Measurements from ENCODE around the gene RAB10.

The RAB10 gene

GRCh38 chr2:26043862-26044696 lies 10.2 kb downstream of the RAB10 start:
- no peak overlapping the region for H3K27ac ChIP-seq
- in situ Hi-C loops (cut with HindIII; ENCODE audit: low pct_ligation_motif_present, low sequenced_read_pairs): no loop called here
- no peak for DNase-seq
- H3K4me3 ChIP-seq (ENCODE audit: low read depth, low read length): no peak overlapping the region
- no peak for TF ChIP-seq CTCF (IDR thresholded peaks at IDR 0.05; ENCODE audit: low read depth, low read length, missing control alignments)
- no peaks in the 10 kb centered on the region for H3K27me3 ChIP-seq (replicated peaks)
- H3K36me3 ChIP-seq (replicated peaks): peaks cover 8% of the 10 kb centered on the region

- no peak for DNase-seq
- Histone ChIP-seq H3K36me3 (replicated peaks) (no peaks in the 10 kb centered on the region), H3K27ac (no peak overlapping the region), H3K27me3 (replicated peaks) (no peaks in the 10 kb centered on the region), H3K4me3 (ENCODE audit: low read depth, low read length) (no peak overlapping the region)
- TF ChIP-seq CTCF (IDR thresholded peaks at IDR 0.05; ENCODE audit: low read depth, low read length, missing control alignments): no peak
- in situ Hi-C loops (cut with HindIII; ENCODE audit: low pct_ligation_motif_present, low sequenced_read_pairs): no loop called here
Observed at GRCh38 chr2:26048791-26049190, 14.9 kb downstream of the RAB10 start.

GRCh38 chr2:26049641-26050040 lies 15.8 kb downstream of the RAB10 start:
- TF ChIP-seq CTCF (IDR thresholded peaks at IDR 0.05; ENCODE audit: low read depth, low read length, missing control alignments): no peak
- DNase-seq: no peak
- in situ Hi-C loops (cut with HindIII; ENCODE audit: low pct_ligation_motif_present, low sequenced_read_pairs): no loop called here
- no peak overlapping the region for H3K27ac ChIP-seq
- H3K4me3 ChIP-seq (ENCODE audit: low read depth, low read length): no peak overlapping the region
- H3K36me3 ChIP-seq (replicated peaks): no peaks in the 10 kb centered on the region
- H3K27me3 ChIP-seq (replicated peaks): no peaks in the 10 kb centered on the region

- in situ Hi-C loops (cut with HindIII; ENCODE audit: low pct_ligation_motif_present, low sequenced_read_pairs): no loop called here
- Histone ChIP-seq H3K4me3 (ENCODE audit: low read depth, low read length) (no peak overlapping the region), H3K36me3 (replicated peaks) (no peaks in the 10 kb centered on the region), H3K27ac (no peak overlapping the region), H3K27me3 (replicated peaks) (no peaks in the 10 kb centered on the region)
- no peak for DNase-seq
- no peak for TF ChIP-seq CTCF (IDR thresholded peaks at IDR 0.05; ENCODE audit: low read depth, low read length, missing control alignments)
Observed at GRCh38 chr2:26052740-26053139, 18.9 kb downstream of the RAB10 start.

GRCh38 chr2:26054598-26055348 lies 20.9 kb downstream of the RAB10 start:
- no peak for DNase-seq
- H3K27ac ChIP-seq: peak overlapping the region; percentile 11
- no peak overlapping the region for H3K4me3 ChIP-seq (ENCODE audit: low read depth, low read length)
- in situ Hi-C loops (cut with HindIII; ENCODE audit: low pct_ligation_motif_present, low sequenced_read_pairs): no loop called here
- no peaks in the 10 kb centered on the region for H3K36me3 ChIP-seq (replicated peaks)
- TF ChIP-seq CTCF (IDR thresholded peaks at IDR 0.05; ENCODE audit: low read depth, low read length, missing control alignments): no peak
- H3K27me3 ChIP-seq (replicated peaks): no peaks in the 10 kb centered on the region
